Measurements from ENCODE around the gene ESYT2.

ESYT2 gene

GRCh38 chr7:158687406-158687805, 141.9 kb downstream of the ESYT2 start:
- DNase-seq, result no peak

- no peak for DNase-seq
These were observed 143.6 kb downstream of the ESYT2 start for GRCh38 chr7:158685693-158686092.

- no peak for DNase-seq
These were observed 145.0 kb downstream of the ESYT2 start for GRCh38 chr7:158684329-158684728.

GRCh38 chr7:158683541-158683940, 145.8 kb downstream of the ESYT2 start:
- no peak for DNase-seq

- no peak for DNase-seq
These were observed 146.9 kb downstream of the ESYT2 start for GRCh38 chr7:158682456-158682855.
